C4-2B (cell line): Measurements from ENCODE around the gene PSKH1.
A peak's percentile ranks its signal among the peaks of the same experiment; 100 is the strongest.
"Not testable (repeated sequence)": the region's sequence is repeated elsewhere in the genome, so short reads cannot be mapped to it uniquely, and the experiment has no call there.

ENCODE experiments used
- H3K27ac ChIP-seq: fragments of 450-650 bp; 2 replicates; pipeline ENCODE4 v1.5.1; 2017
- CTCF ChIP-seq: fragments of 450-650 bp; conservative IDR thresholded peaks from 2 replicates; pipeline ENCODE4 v1.5.1; 2017; ENCODE audit warnings: mild to moderate bottlenecking
- ZFX ChIP-seq: fragments of 450-650 bp; IDR thresholded peaks from 2 replicates; pipeline ENCODE4 v1.6.1; 2017

Gene PSKH1

GRCh38 chr16:67934306-67935100 lies 41.4 kb downstream of the PSKH1 start:
- TF ChIP-seq ZFX (no peak), CTCF (no peak)
- H3K27ac ChIP-seq, result peak overlapping the region; percentile 86

GRCh38 chr16:67935101-67935401 lies 42.0 kb downstream of the PSKH1 start:
- TF ChIP-seq ZFX, result no peak
- no peak for TF ChIP-seq CTCF
- peak overlapping the region; percentile 86 for H3K27ac ChIP-seq

- TF ChIP-seq ZFX (no peak), CTCF (no peak)
- peak overlapping the region; percentile 86 for H3K27ac ChIP-seq
Observed at GRCh38 chr16:67935402-67936123, 42.5 kb downstream of the PSKH1 start.

- TF ChIP-seq ZFX (no peak), CTCF (no peak)
- H3K27ac ChIP-seq, result peak within 1 kb of the TSS; percentile 86
Observed at GRCh38 chr16:67936124-67936879, 43.2 kb downstream of the PSKH1 start, which contains the start of gene PSMB10. Gene PSMB10, minus strand, starts transcription at chr16:67936850. Its CDS starts 101 bp downstream, at chr16:67936749.

GRCh38 chr16:67936880-67937605 lies 44.0 kb downstream of the PSKH1 start:
- TF ChIP-seq CTCF, result no peak
- no peak for TF ChIP-seq ZFX
- H3K27ac ChIP-seq, result peak overlapping the region; percentile 86

- not testable (repeated sequence) for H3K27ac ChIP-seq
Observed at GRCh38 chr16:67937713-67938112, 44.7 kb downstream of the PSKH1 start.
